H1 (cell line): ENCODE measurements around the gene SMURF2. TPM values are rescaled to one million over a fixed set of nuclear protein-coding genes. Genes with fewer than 3 reads are reported as not detected.

Source experiments
- CTCF ChIA-PET: fragments of 300-600 bp; sonication (Branson Sonifier 250); formaldehyde crosslinking; loops from one replicate; lab custom pipeline; 2021; ENCODE audit not compliant: partially characterized antibody; lab: Charles Lee
- POLR2A ChIA-PET: fragments of 300-600 bp; sonication (Branson Sonifier 250); formaldehyde crosslinking; loops from one replicate; lab custom pipeline; 2021; ENCODE audit warnings: inconsistent platforms; ENCODE audit not compliant: partially characterized antibody; lab: Charles Lee
- DNase-seq, 2 experiments: peaks; one replicate each; pipeline versions ENCODE4 v3.0.0 to v3.0.0-alpha.2; 2010 to 2022; ENCODE audit warnings: low spot score in 2 of 2, low read depth in 1 of 2, mixed read lengths in 1 of 2
- FAIRE-seq: peaks from 2 replicates; lab custom pipeline; 2011; peaks lifted over from hg19 to GRCh38; lab: Jason Lieb, UNC
- H2AFZ ChIP-seq: 2 replicates; pipeline ENCODE4 v1.8.1; 2012; ENCODE audit warnings: low read length, inconsistent platforms
- H2AK5ac ChIP-seq: 2 replicates; pipeline ENCODE4 v1.6.1; 2013; ENCODE audit warnings: low read depth, low read length
- H2BK120ac ChIP-seq: replicated peaks from 2 replicates; pipeline ENCODE3; 2013; ENCODE audit warnings: low read depth, low read length, inconsistent platforms
- H2BK12ac ChIP-seq: 2 replicates; pipeline ENCODE4 v1.6.1; 2013; ENCODE audit warnings: low read depth, low read length
- H2BK15ac ChIP-seq: 2 replicates; pipeline ENCODE4 v1.6.1; 2013; ENCODE audit warnings: low read length
- H2BK20ac ChIP-seq: 2 replicates; pipeline ENCODE4 v1.6.1; 2013; ENCODE audit warnings: low read length
- H2BK5ac ChIP-seq: 2 replicates; pipeline ENCODE4 v1.6.1; 2013; ENCODE audit warnings: low read depth, low read length
- H3K14ac ChIP-seq: 2 replicates; pipeline ENCODE4 v1.6.1; 2013; ENCODE audit warnings: inconsistent platforms; ENCODE audit not compliant: insufficient read length
- H3K18ac ChIP-seq: 2 replicates; pipeline ENCODE4 v1.6.1; 2013; ENCODE audit warnings: low read length; ENCODE audit errors: extremely low read depth
- H3K23ac ChIP-seq: 2 replicates; pipeline ENCODE4 v1.6.1; 2013; ENCODE audit warnings: inconsistent platforms; ENCODE audit not compliant: insufficient read length
- H3K23me2 ChIP-seq: 2 replicates; pipeline ENCODE4 v1.6.1; 2013; ENCODE audit warnings: low read depth, low read length
- H3K27ac ChIP-seq: 2 replicates; pipeline ENCODE4 v1.6.1; 2011; ENCODE audit warnings: low read depth, low read length, inconsistent platforms
- H3K27me3 ChIP-seq, 4 experiments: replicated peaks in 1 of 4; 1 replicate in 1 of 4; 2 replicates in 3 of 4; pipeline versions ENCODE4 v1.6.1 to v1.8.1; 2011 to 2013; ENCODE audit warnings: low read length in 3 of 4, mild to moderate bottlenecking in 3 of 4, inconsistent platforms in 2 of 4, mixed read lengths in 2 of 4, moderate library complexity in 1 of 4; ENCODE audit not compliant: control insufficient read depth in 3 of 4, insufficient read depth in 3 of 4; ENCODE audit errors: extremely low read depth in 1 of 4
- H3K36me3 ChIP-seq, 4 experiments: 2 replicates each; pipeline versions ENCODE4 v1.6.1 to v1.8.1; 2011 to 2013; ENCODE audit warnings: mild to moderate bottlenecking in 4 of 4, low read length in 3 of 4, moderate library complexity in 2 of 4, control low read depth in 1 of 4, inconsistent platforms in 1 of 4; ENCODE audit not compliant: insufficient read depth in 4 of 4, control insufficient read depth in 2 of 4
- H3K4ac ChIP-seq: replicated peaks from 2 replicates; pipeline ENCODE3; 2013; ENCODE audit warnings: low read length, low read depth, mixed read lengths, inconsistent platforms; ENCODE audit not compliant: insufficient read length
- H3K4me1 ChIP-seq, 4 experiments: replicated peaks in 1 of 4; 1 replicate in 1 of 4; 2 replicates in 3 of 4; pipeline versions ENCODE4 v1.6.1 to v1.8.1; 2011 to 2013; ENCODE audit warnings: low read length in 3 of 4, inconsistent platforms in 2 of 4, mixed read lengths in 1 of 4; ENCODE audit not compliant: insufficient read depth in 4 of 4, control insufficient read depth in 3 of 4
- H3K4me2 ChIP-seq, 2 experiments: 2 replicates each; pipeline versions ENCODE4 v1.6.1 to v1.8.1; 2011 to 2013; ENCODE audit warnings: low read depth in 2 of 2, low read length in 2 of 2, control low read depth in 1 of 2, inconsistent platforms in 1 of 2, mild to moderate bottlenecking in 1 of 2; ENCODE audit not compliant: insufficient read depth in 1 of 2
- H3K4me3 ChIP-seq, 4 experiments: fragments of 200-600, 300-600 bp in 1 of 4; sonication (generic), shearing (Covaris generic), sonication (Bioruptor Twin) in 1 of 4; 2 replicates each; pipeline versions ENCODE4 v1.5.1 to v1.8.1; 2011 to 2016; ENCODE audit warnings: low read length in 4 of 4, low read depth in 3 of 4, control low read depth in 2 of 4, inconsistent platforms in 2 of 4, mild to moderate bottlenecking in 2 of 4, mixed read lengths in 1 of 4, moderate library complexity in 1 of 4; ENCODE audit not compliant: insufficient read depth in 2 of 4; ENCODE audit errors: extremely low read depth in 1 of 4
- H3K56ac ChIP-seq: replicated peaks from 2 replicates; pipeline ENCODE3; 2013; ENCODE audit warnings: low read depth, mild to moderate bottlenecking, mixed read lengths, low read length, inconsistent platforms; ENCODE audit not compliant: insufficient read length
- H3K79me1 ChIP-seq: 2 replicates; pipeline ENCODE4 v1.6.1; 2013; ENCODE audit warnings: low read depth, low read length, control low read depth
- H3K79me2 ChIP-seq, 2 experiments: 2 replicates each; pipeline versions ENCODE4 v1.6.1 to v1.8.1; 2012 to 2013; ENCODE audit warnings: low read length in 2 of 2, mild to moderate bottlenecking in 2 of 2, inconsistent platforms in 1 of 2; ENCODE audit not compliant: insufficient read depth in 2 of 2, control insufficient read depth in 1 of 2
- H3K9ac ChIP-seq, 4 experiments: replicated peaks in 1 of 4; 1 replicate in 1 of 4; 2 replicates in 3 of 4; pipeline versions ENCODE4 v1.6.1 to v1.8.1; 2011 to 2013; ENCODE audit warnings: low read depth in 3 of 4, low read length in 3 of 4, control low read depth in 2 of 4, mild to moderate bottlenecking in 2 of 4, moderate library complexity in 2 of 4, inconsistent platforms in 1 of 4; ENCODE audit errors: extremely low read depth in 1 of 4
- H3K9me3 ChIP-seq, 2 experiments: 2 replicates each; pipeline versions ENCODE4 v1.6.1 to v1.8.1; 2012 to 2013; ENCODE audit warnings: mild to moderate bottlenecking in 2 of 2, moderate library complexity in 2 of 2, control low read depth in 1 of 2, inconsistent platforms in 1 of 2, low read depth in 1 of 2, low read length in 1 of 2, mixed read lengths in 1 of 2; ENCODE audit not compliant: insufficient read depth in 2 of 2
- H4K20me1 ChIP-seq, 2 experiments: replicated peaks in 1 of 2; 2 replicates each; pipeline versions ENCODE3 to v1.8.1; 2011 to 2013; ENCODE audit warnings: inconsistent platforms in 2 of 2, low read length in 2 of 2, mild to moderate bottlenecking in 1 of 2; ENCODE audit not compliant: insufficient read depth in 2 of 2, control insufficient read depth in 1 of 2
- H4K5ac ChIP-seq: 2 replicates; pipeline ENCODE4 v1.6.1; 2013; ENCODE audit warnings: low read length, low read depth, mixed read lengths, inconsistent platforms; ENCODE audit not compliant: insufficient read length
- H4K8ac ChIP-seq: 2 replicates; pipeline ENCODE4 v1.8.0; 2013; ENCODE audit warnings: mild to moderate bottlenecking, moderate library complexity, low read length, inconsistent platforms; ENCODE audit not compliant: insufficient read depth; ENCODE audit errors: extremely low read depth
- H4K91ac ChIP-seq: replicated peaks from 2 replicates; pipeline ENCODE3; 2013; ENCODE audit warnings: low read length, mixed read lengths, inconsistent platforms; ENCODE audit not compliant: insufficient read length
- ASH2L ChIP-seq: fragments of 200-600, 300-600 bp; sonication (generic); IDR thresholded peaks from one replicate; pipeline ENCODE4 v1.7.1; 2017; ENCODE audit warnings: low read length
- CHD1 ChIP-seq: IDR thresholded peaks from 2 replicates; pipeline ENCODE4 v1.6.1; 2012; ENCODE audit warnings: low read depth, low read length, improper control_type of control experiment
- CTBP2 ChIP-seq: IDR thresholded peaks from 2 replicates; pipeline ENCODE4 v1.7.0; 2011; ENCODE audit warnings: borderline replicate concordance, mild to moderate bottlenecking, moderate library complexity, mixed read lengths, low read length; ENCODE audit not compliant: insufficient read depth, insufficient read length
- HDAC6 ChIP-seq: IDR thresholded peaks from one replicate; pipeline ENCODE4 v1.7.1; 2012; ENCODE audit warnings: low read depth, mild to moderate bottlenecking, inconsistent platforms, low read length, moderate library complexity
- KDM4A ChIP-seq: IDR thresholded peaks from one replicate; pipeline ENCODE4 v1.7.1; 2012; ENCODE audit warnings: low read depth, mild to moderate bottlenecking, moderate library complexity, low read length, inconsistent platforms; ENCODE audit not compliant: severe bottlenecking
- SIRT6 ChIP-seq: IDR thresholded peaks from one replicate; pipeline ENCODE4 v1.7.1; 2012; ENCODE audit warnings: low read length, inconsistent platforms
- WGBS, 2 experiments: shearing (Covaris generic) in 1 of 2; methylation state at CpG; one replicate each; pipeline versions ENCODE4 v1.1.6 to v1.1.7; 2013 to 2015; ENCODE audit warnings: low lambda C conversion rate in 2 of 2, mixed read lengths in 2 of 2, inconsistent platforms in 1 of 2, low coverage in 1 of 2, missing lambda C conversion rate in 1 of 2; ENCODE audit not compliant: insufficient replicate concordance in 2 of 2, insufficient coverage in 1 of 2, insufficient read length in 1 of 2; ENCODE audit errors: extremely low coverage in 1 of 2, missing lambda C conversion rate in 1 of 2; 5-methylcytosine and 5-hydroxymethylcytosine counted together
- polyA plus RNA-seq, 7 experiments: library from polyadenylated mRNA; depleted of rRNA in 3 of 7; stranded (reverse) in 5 of 7; unstranded in 2 of 7; fragments of >200 nt in 5 of 7; fragments of 200-250 nt in 2 of 7; gene quantifications; 1 replicate in 5 of 7; 2 replicates in 1 of 7; 4 replicates in 1 of 7; pipeline versions ENCODE4 v1.2.1 to v1.2.3, GENCODE V29; 2011 to 2013; ENCODE audit warnings: missing spikeins in 2 of 7, mixed read lengths in 2 of 7
- total RNA-seq: library from RNA; stranded (reverse); fragmentation: NEBNext Ultra II Directional; extraction: Animal tissue kit (Norgen Biotek cat#: 25700); gene quantifications from 2 replicates; pipeline ENCODE4 v1.2.1, GENCODE V29; 2021
- TF ChIP-seq, protein P1 (sequence below): IDR thresholded peaks from 2 replicates; pipeline ENCODE4 v1.6.1; 2011; ENCODE audit warnings: low read length, improper control_type of control experiment
- TF ChIP-seq, protein P2 (sequence below), 3 experiments: IDR thresholded peaks; 1 replicate in 2 of 3; 2 replicates in 1 of 3; pipeline versions ENCODE4 v1.5.1 to v1.6.1; 2011; ENCODE audit warnings: low read length in 3 of 3, mild to moderate bottlenecking in 3 of 3, inconsistent platforms in 2 of 3, low read depth in 1 of 3, moderate library complexity in 1 of 3; ENCODE audit not compliant: insufficient read depth in 1 of 3; ENCODE audit errors: control extremely low read depth in 1 of 3
- TF ChIP-seq, protein P3 (sequence below): IDR thresholded peaks from 2 replicates; pipeline ENCODE4 v1.6.1; 2011; ENCODE audit warnings: low read depth, mild to moderate bottlenecking, low read length; ENCODE audit not compliant: insufficient read depth

SMURF2 gene
- total and polyA plus RNA-seq, 2 of the 8 experiments (the other 6 are each of a cell fraction or from before 2014, with no cell fraction given): 7.2 to 29.2 TPM

DNA sequence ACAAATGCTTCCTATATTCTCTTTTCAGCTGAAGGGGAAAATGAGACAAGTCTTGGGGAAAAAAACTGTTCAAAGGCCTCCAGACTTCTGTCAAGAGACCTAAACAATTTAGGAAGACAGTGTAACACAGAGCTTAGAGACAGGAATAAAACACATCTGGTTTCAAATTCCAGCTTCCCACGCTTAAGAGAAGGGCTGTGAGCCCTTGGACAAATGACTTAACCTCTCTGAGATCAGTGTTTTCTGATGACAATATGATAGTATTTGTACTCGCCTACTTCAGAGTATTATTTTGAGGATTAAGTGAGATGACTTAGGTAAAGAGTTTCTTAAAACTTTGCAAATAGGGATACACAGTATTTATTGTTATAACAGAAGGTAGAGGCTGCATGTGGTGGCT, 29.5 kb downstream of the SMURF2 start:
- H3K9me3 ChIP-seq: no peaks in the 10 kb centered on the region
- no peak overlapping the region for H2AK5ac ChIP-seq
- 85% methylated on average over 2 of the region's 2 CpGs; no CpG with 5 or more reads in 1 of the 2 experiments for WGBS, 2 experiments
- no peak overlapping the region for H2BK120ac ChIP-seq
- H3K36me3 ChIP-seq: no peaks in the 10 kb centered on the region
- no peak overlapping the region for H4K91ac ChIP-seq
- FAIRE-seq: no peak
- no peak overlapping the region for H2BK20ac ChIP-seq
- DNase-seq: no peak
- no peak overlapping the region for H3K4me3 ChIP-seq
- peaks cover 0 to 57% of the 10 kb centered on the region in 2 experiments; a peak in 2 of 4 replicates for H3K79me2 ChIP-seq
- H2AFZ ChIP-seq: no peak overlapping the region
- H3K4me2 ChIP-seq: no peak overlapping the region
- H4K20me1 ChIP-seq: peaks cover 0 to under 1% of the 10 kb centered on the region in 2 experiments
- H3K79me1 ChIP-seq: peaks cover 3% of the 10 kb centered on the region
- no peaks in the 10 kb centered on the region for H3K4me1 ChIP-seq
- H3K27ac ChIP-seq: no peak overlapping the region
- H3K23ac ChIP-seq: no peak overlapping the region
- H2BK15ac ChIP-seq: no peak overlapping the region
- no peak overlapping the region for H4K5ac ChIP-seq
- no peak overlapping the region for H3K14ac ChIP-seq
- no peak overlapping the region for H3K4ac ChIP-seq
- H3K9ac ChIP-seq: no peak overlapping the region
- no peak overlapping the region for H3K18ac ChIP-seq
- POLR2A ChIA-PET: interaction anchor here (1.1 kb wide), 1 partner anchor 127 kb away, joined by 3 read pairs; no protein-coding TSS in a partner anchor
- H4K8ac ChIP-seq: no peak overlapping the region
- H3K56ac ChIP-seq: no peak overlapping the region
- no peaks in the 10 kb centered on the region for H3K23me2 ChIP-seq
- no peaks in the 10 kb centered on the region for H3K27me3 ChIP-seq
- CTCF ChIA-PET: interaction anchor here (1.0 to 5.3 kb wide), 3 partner anchors 9 to 18 kb away, joined by 4 to 19 read pairs (median 14); no protein-coding TSS in a partner anchor
- no peak overlapping the region for H2BK12ac ChIP-seq
- no peak overlapping the region for H2BK5ac ChIP-seq
- TF ChIP-seq HDAC6 (no peak), ASH2L (no peak), CTBP2 (no peak), SIRT6 (no peak), CHD1 (no peak), KDM4A (no peak)
- TF ChIP-seq, protein P1, sequence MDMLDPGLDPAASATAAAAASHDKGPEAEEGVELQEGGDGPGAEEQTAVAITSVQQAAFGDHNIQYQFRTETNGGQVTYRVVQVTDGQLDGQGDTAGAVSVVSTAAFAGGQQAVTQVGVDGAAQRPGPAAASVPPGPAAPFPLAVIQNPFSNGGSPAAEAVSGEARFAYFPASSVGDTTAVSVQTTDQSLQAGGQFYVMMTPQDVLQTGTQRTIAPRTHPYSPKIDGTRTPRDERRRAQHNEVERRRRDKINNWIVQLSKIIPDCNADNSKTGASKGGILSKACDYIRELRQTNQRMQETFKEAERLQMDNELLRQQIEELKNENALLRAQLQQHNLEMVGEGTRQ: no peak
- TF ChIP-seq, protein P2, sequence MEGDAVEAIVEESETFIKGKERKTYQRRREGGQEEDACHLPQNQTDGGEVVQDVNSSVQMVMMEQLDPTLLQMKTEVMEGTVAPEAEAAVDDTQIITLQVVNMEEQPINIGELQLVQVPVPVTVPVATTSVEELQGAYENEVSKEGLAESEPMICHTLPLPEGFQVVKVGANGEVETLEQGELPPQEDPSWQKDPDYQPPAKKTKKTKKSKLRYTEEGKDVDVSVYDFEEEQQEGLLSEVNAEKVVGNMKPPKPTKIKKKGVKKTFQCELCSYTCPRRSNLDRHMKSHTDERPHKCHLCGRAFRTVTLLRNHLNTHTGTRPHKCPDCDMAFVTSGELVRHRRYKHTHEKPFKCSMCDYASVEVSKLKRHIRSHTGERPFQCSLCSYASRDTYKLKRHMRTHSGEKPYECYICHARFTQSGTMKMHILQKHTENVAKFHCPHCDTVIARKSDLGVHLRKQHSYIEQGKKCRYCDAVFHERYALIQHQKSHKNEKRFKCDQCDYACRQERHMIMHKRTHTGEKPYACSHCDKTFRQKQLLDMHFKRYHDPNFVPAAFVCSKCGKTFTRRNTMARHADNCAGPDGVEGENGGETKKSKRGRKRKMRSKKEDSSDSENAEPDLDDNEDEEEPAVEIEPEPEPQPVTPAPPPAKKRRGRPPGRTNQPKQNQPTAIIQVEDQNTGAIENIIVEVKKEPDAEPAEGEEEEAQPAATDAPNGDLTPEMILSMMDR (IDR thresholded peaks at IDR 0.05; ENCODE audit: control extremely low read depth in 1 of 3, insufficient read depth in 1 of 3, low read depth in 1 of 3, low read length in 3 of 3): no peak
- TF ChIP-seq, protein P3, sequence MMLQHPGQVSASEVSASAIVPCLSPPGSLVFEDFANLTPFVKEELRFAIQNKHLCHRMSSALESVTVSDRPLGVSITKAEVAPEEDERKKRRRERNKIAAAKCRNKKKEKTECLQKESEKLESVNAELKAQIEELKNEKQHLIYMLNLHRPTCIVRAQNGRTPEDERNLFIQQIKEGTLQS: no peak
